Stimulated activated effector memory CD8-positive, alpha-beta T cell treated with anti-CD3 and anti-CD28 coated beads, Interleukin-12 subunit alpha, Interleukin-12 subunit beta, amount 100 ng/mL, for 72 hours (primary cell): ENCODE data around the gene PRRX2.
A peak's percentile ranks its signal among the peaks of the same experiment; 100 is the strongest.

Experiments used
- ATAC-seq: fragments of 150-1000 bp; cut with Tn5 transposase; 2 replicates; pipeline ENCODE4 v1.10.0; 2021
- DNase-seq, 2 donors: peaks; one replicate each; pipeline ENCODE4 v3.0.0; 2021 to 2022; ENCODE audit warnings: low spot score in 2 of 2
- H3K27ac Mint-ChIP-seq: one replicate; pipeline ENCODE4 v1.8.0; 2022; ENCODE audit warnings: mild to moderate bottlenecking, mixed read lengths
- H3K36me3 Mint-ChIP-seq: one replicate; pipeline ENCODE4 v1.8.0; 2022; ENCODE audit warnings: mild to moderate bottlenecking, mixed read lengths
- H3K4me1 Mint-ChIP-seq: one replicate; pipeline ENCODE4 v1.8.0; 2022; ENCODE audit warnings: mixed read lengths
- H3K4me3 Mint-ChIP-seq: one replicate; pipeline ENCODE4 v1.8.0; 2022; ENCODE audit warnings: mild to moderate bottlenecking, mixed read lengths
- H3K9me3 Mint-ChIP-seq: one replicate; pipeline ENCODE4 v1.8.0; 2022; ENCODE audit warnings: mixed read lengths

The PRRX2 gene

GRCh38 chr9:129643706-129644105 lies 21.7 kb upstream of the PRRX2 start:
- Mint-ChIP-seq H3K36me3 (peaks cover 10% of the 10 kb centered on the region), H3K9me3 (no peaks in the 10 kb centered on the region), H3K4me1 (peaks cover 21% of the 10 kb centered on the region), H3K27ac (no peak overlapping the region), H3K4me3 (no peak overlapping the region)
- DNase-seq (no peak), ATAC-seq (no peak)

DNA sequence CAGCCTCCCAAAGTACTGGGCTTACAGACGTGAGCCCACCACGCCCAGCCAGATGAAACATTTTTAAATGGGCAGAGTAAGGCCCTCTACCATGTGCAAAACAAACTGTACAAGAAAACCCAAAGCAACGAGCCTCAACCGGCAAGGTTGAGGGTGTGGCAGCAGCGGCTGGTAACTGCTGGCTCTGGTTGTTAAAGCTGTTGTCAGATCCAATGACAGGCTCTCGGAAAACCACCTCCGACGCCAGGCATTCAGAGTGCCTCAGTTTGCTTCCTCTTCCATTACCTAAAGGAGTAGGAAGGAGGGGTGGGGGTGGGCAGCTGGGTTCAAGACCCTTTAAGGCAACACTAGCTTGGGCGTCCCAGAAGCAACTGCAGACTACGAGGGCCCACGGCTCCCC lies 21.1 kb upstream of the PRRX2 start:
- Mint-ChIP-seq H3K36me3 (peaks cover 9% of the 10 kb centered on the region), H3K9me3 (no peaks in the 10 kb centered on the region)

GRCh38 chr9:129644902-129645301 lies 20.5 kb upstream of the PRRX2 start:
- H3K27ac Mint-ChIP-seq = no peak overlapping the region
- H3K36me3 Mint-ChIP-seq = peaks cover 9% of the 10 kb centered on the region
- H3K9me3 Mint-ChIP-seq = no peaks in the 10 kb centered on the region
- DNase-seq (no peak), ATAC-seq (no peak)
- H3K4me3 Mint-ChIP-seq = no peak overlapping the region
- H3K4me1 Mint-ChIP-seq = peaks cover 16% of the 10 kb centered on the region

More for the DNA sequence above, 21.1 kb upstream of the PRRX2 start:
- no peak for ATAC-seq
- DNase-seq = no peak
- Mint-ChIP-seq H3K27ac (no peak overlapping the region), H3K4me3 (no peak overlapping the region), H3K4me1 (peaks cover 21% of the 10 kb centered on the region)

DNA sequence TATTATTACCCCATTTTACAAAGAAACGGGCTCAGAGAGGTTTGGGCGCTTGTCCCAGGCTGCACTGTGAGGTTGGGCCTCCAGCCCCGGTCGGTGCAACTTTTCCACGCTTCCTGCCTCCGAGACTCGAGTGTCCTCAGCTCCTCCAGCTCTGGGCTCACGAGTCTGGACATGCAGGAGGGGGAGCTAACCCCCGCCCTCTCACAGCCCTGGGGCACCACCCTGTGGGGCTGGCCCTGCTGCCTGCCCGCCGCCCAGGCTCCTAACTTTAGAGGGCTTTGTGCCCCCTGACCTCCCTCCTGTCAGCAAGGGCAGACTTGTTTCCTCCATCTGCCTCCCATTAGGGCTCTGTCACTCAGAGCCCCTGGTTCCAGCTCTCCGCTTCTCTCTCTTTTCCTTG lies 19.2 kb upstream of the PRRX2 start:
- H3K9me3 Mint-ChIP-seq = no peaks in the 10 kb centered on the region
- no peak for ATAC-seq
- DNase-seq = no peak
- H3K4me3 Mint-ChIP-seq = no peak overlapping the region
- peaks cover 9% of the 10 kb centered on the region for H3K4me1 Mint-ChIP-seq
- H3K36me3 Mint-ChIP-seq = peaks cover 3% of the 10 kb centered on the region
- no peak overlapping the region for H3K27ac Mint-ChIP-seq

DNA sequence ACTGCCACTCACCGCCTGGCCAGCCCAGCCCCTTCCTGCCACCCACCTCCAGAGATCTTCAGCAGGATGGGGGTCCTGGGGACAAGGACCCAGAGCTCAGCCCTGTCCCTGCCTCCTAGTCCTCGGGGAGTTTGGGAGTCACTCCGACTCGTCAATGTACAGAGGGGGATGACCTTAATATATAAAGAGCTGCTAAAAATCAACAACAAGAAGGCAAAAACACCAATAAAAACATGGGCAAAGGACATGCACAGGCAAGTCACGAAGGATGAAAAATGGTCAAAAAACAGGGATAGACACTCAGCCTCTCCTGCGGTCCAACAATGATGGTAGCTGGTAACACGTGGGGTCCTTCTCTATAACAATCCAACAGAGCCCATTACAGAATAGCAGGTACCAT lies 18.8 kb upstream of the PRRX2 start:
- Mint-ChIP-seq H3K4me1 (peaks cover 5% of the 10 kb centered on the region), H3K27ac (no peak overlapping the region), H3K4me3 (no peak overlapping the region), H3K9me3 (no peaks in the 10 kb centered on the region), H3K36me3 (no peaks in the 10 kb centered on the region)
- DNase-seq (no peak), ATAC-seq (no peak)

GRCh38 chr9:129647635-129648034 lies 17.8 kb upstream of the PRRX2 start:
- Mint-ChIP-seq H3K4me1 (peaks cover 5% of the 10 kb centered on the region), H3K9me3 (no peaks in the 10 kb centered on the region), H3K36me3 (no peaks in the 10 kb centered on the region), H3K4me3 (no peak overlapping the region), H3K27ac (no peak overlapping the region)
- ATAC-seq = no peak
- no peak for DNase-seq

- no peak for DNase-seq
- no peak for ATAC-seq
- Mint-ChIP-seq H3K9me3 (no peaks in the 10 kb centered on the region), H3K4me3 (no peak overlapping the region), H3K36me3 (no peaks in the 10 kb centered on the region), H3K27ac (no peak overlapping the region), H3K4me1 (peaks cover 5% of the 10 kb centered on the region)
Observed at GRCh38 chr9:129648092-129648763, 17.2 kb upstream of the PRRX2 start.

- ATAC-seq (no peak), DNase-seq (no peak)
- Mint-ChIP-seq H3K27ac (no peak overlapping the region), H3K9me3 (no peaks in the 10 kb centered on the region), H3K36me3 (no peaks in the 10 kb centered on the region), H3K4me1 (peaks cover 5% of the 10 kb centered on the region), H3K4me3 (no peak overlapping the region)
Observed at GRCh38 chr9:129648764-129649115, 16.7 kb upstream of the PRRX2 start.

- DNase-seq = no peak
- ATAC-seq = no peak
- Mint-ChIP-seq H3K9me3 (no peaks in the 10 kb centered on the region), H3K36me3 (no peaks in the 10 kb centered on the region), H3K4me1 (peaks cover 5% of the 10 kb centered on the region), H3K4me3 (no peak overlapping the region), H3K27ac (peak overlapping the region; percentile 45)
Observed at GRCh38 chr9:129649726-129650679, 15.4 kb upstream of the PRRX2 start.

GRCh38 chr9:129650680-129651235 lies 14.7 kb upstream of the PRRX2 start:
- Mint-ChIP-seq H3K27ac (no peak overlapping the region), H3K4me1 (peaks cover 6% of the 10 kb centered on the region), H3K9me3 (no peaks in the 10 kb centered on the region), H3K4me3 (no peak overlapping the region), H3K36me3 (no peaks in the 10 kb centered on the region)
- no peak for DNase-seq
- ATAC-seq = peak; percentile 3

DNA sequence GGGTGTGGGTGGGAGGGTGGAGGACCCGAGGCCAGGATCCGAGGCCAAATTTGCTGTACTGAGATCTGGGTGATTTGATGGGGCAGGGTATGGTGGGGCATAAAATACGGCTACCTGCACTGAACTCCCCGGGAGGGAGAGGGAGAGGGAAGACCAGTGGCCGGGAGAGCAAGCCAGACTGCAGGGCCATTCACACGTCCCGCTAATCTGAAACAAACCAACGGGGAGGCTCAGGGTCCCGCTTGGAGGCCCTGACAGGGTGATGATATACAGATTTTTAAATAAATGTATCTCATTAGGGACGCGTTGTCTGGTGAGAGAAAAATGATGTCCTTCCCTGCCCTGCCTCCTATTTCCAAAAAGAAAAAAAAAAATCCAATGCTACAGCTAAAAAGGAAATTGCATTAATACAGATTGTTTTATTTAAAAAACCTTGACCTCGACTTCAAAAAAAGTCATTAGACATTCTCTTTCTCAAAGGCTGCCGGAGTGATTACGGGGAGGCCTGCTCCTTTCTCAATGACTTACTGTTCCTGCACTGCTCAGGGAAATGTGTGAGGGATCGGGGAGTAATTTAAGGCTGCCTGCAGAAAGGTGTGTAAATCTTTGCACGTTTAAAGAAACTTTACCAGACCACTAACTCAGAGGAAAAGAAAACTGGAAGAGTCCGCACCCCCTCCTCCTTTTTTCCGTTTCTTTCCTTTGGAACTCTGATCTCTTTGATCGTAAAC lies 11.5 kb upstream of the PRRX2 start:
- ATAC-seq (no peak), DNase-seq (no peak)
- no peak overlapping the region for H3K4me3 Mint-ChIP-seq
- no peaks in the 10 kb centered on the region for H3K36me3 Mint-ChIP-seq
- H3K9me3 Mint-ChIP-seq = no peaks in the 10 kb centered on the region
- peaks cover 10% of the 10 kb centered on the region for H3K4me1 Mint-ChIP-seq
- no peak overlapping the region for H3K27ac Mint-ChIP-seq

GRCh38 chr9:129654554-129655040 lies 10.8 kb upstream of the PRRX2 start:
- H3K4me1 Mint-ChIP-seq = peaks cover 10% of the 10 kb centered on the region
- H3K4me3 Mint-ChIP-seq = no peak overlapping the region
- DNase-seq (no peak), ATAC-seq (no peak)
- H3K36me3 Mint-ChIP-seq = no peaks in the 10 kb centered on the region
- no peak overlapping the region for H3K27ac Mint-ChIP-seq
- H3K9me3 Mint-ChIP-seq = no peaks in the 10 kb centered on the region

DNA sequence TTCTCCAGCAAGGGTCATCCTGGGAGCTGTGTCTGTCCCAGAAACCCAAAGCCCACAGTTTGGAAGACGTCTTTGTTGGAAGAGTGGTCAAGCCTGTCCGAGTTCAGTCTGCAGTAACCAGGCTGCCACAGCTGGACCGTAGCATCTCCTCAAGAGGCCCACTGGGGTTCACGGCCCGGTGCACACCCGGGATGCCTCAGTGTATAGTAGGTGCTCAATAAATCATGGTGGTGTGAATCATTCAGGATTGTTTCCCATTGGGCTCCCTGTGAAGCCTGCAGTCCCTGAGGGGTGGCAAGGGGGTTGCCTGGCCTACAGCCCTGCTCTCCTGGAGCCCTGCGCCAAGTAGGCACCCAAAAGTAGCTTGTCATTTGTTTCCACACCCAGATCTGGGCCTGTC lies 10.3 kb upstream of the PRRX2 start:
- no peak for ATAC-seq
- Mint-ChIP-seq H3K9me3 (no peaks in the 10 kb centered on the region), H3K4me3 (no peak overlapping the region)

GRCh38 chr9:129655696-129656095 lies 9.8 kb upstream of the PRRX2 start:
- no peak overlapping the region for H3K4me3 Mint-ChIP-seq
- no peak for ATAC-seq
- no peaks in the 10 kb centered on the region for H3K36me3 Mint-ChIP-seq
- H3K9me3 Mint-ChIP-seq = no peaks in the 10 kb centered on the region
- peaks cover 5% of the 10 kb centered on the region for H3K4me1 Mint-ChIP-seq
- no peak for DNase-seq
- H3K27ac Mint-ChIP-seq = no peak overlapping the region

More for the DNA sequence above, 10.3 kb upstream of the PRRX2 start:
- DNase-seq = no peak
- no peaks in the 10 kb centered on the region for H3K36me3 Mint-ChIP-seq
- H3K4me1 Mint-ChIP-seq = peaks cover 8% of the 10 kb centered on the region
- no peak overlapping the region for H3K27ac Mint-ChIP-seq

DNA sequence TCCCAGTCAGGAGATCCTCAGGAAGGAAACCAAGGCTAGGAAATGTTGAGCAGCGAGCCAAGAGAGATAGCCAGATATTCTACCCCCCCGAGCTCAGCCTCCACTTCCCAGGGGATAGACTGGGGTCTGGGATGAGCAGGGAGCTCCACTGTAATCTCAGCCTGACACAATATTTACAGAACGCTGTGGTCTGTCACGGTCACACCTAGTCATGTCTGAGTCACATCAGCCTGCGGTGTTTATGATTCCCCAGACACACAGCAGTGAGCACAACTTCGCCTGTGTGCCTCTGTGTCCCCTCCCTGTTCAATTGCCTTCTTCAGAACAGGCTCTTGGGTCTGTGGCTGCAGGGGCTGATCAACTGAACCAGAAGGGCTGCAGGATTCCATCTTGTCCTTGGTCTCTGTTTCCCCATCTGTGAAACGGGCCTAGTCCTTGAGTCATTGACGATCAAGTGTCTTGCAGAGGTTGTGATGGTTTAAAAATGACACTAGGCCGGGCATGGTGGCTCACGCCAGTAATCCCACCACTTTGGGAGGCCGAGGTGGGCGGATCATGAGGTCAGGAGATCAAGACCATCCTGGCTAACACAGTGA lies 8.6 kb upstream of the PRRX2 start:
- Mint-ChIP-seq H3K9me3 (no peaks in the 10 kb centered on the region), H3K4me1 (peaks cover 5% of the 10 kb centered on the region), H3K36me3 (no peaks in the 10 kb centered on the region), H3K4me3 (no peak overlapping the region), H3K27ac (no peak overlapping the region)
- DNase-seq (no peak), ATAC-seq (peak; percentile 96)
